WTC11 (cell line): ENCODE results near the gene SLC8A2. TPM values are rescaled to one million over a fixed set of nuclear protein-coding genes. Genes with fewer than 3 reads are reported as not detected.

Source experiments
- AFF4 ChIP-seq: sonication (generic); formaldehyde crosslinking; IDR thresholded peaks from 2 replicates; pipeline ENCODE4 v1.8.1; 2023; ENCODE audit warnings: mild to moderate bottlenecking, missing genetic modification reagents, borderline replicate concordance
- ARID4B ChIP-seq: sonication (generic); formaldehyde crosslinking; IDR thresholded peaks from 2 replicates; pipeline ENCODE4 v1.8.0; 2023; ENCODE audit warnings: missing genetic modification reagents, mild to moderate bottlenecking, borderline replicate concordance
- CREB1 ChIP-seq: sonication (generic); formaldehyde crosslinking; IDR thresholded peaks from 2 replicates; pipeline ENCODE4 v1.8.0; 2023; ENCODE audit warnings: mild to moderate bottlenecking, missing genetic modification reagents
- E2F5 ChIP-seq: sonication (generic); formaldehyde crosslinking; IDR thresholded peaks from 2 replicates; pipeline ENCODE4 v1.8.1; 2022; ENCODE audit warnings: mild to moderate bottlenecking, moderate library complexity, missing genetic modification reagents
- FOXP1 ChIP-seq: sonication (generic); formaldehyde crosslinking; IDR thresholded peaks from 2 replicates; pipeline ENCODE4 v1.8.0; 2022; ENCODE audit warnings: missing genetic modification reagents, mild to moderate bottlenecking, moderate library complexity, borderline replicate concordance
- GTF2I ChIP-seq: fragments of 250-450 bp; sonication (Bioruptor Pico); conservative IDR thresholded peaks from 2 replicates; pipeline ENCODE4 v1.4.0; 2021; ENCODE audit warnings: mild to moderate bottlenecking
- NFATC4 ChIP-seq: fragments of 250-450 bp; sonication (Bioruptor Pico); IDR thresholded peaks from 2 replicates; pipeline ENCODE4 v1.9.0; 2021; ENCODE audit warnings: mild to moderate bottlenecking
- NR3C1 ChIP-seq: sonication (generic); formaldehyde crosslinking; conservative IDR thresholded peaks from 2 replicates; pipeline ENCODE4 v1.8.1; 2023; ENCODE audit warnings: low read depth, mild to moderate bottlenecking, missing genetic modification reagents
- PRRX2 ChIP-seq: fragments of 250-450 bp; sonication (Bioruptor Pico); IDR thresholded peaks from 2 replicates; pipeline ENCODE4 v1.8.0; 2021; ENCODE audit warnings: mild to moderate bottlenecking
- SOX15 ChIP-seq: fragments of 250-450 bp; sonication (Bioruptor Pico); IDR thresholded peaks from 2 replicates; pipeline ENCODE4 v1.9.0; 2021; ENCODE audit warnings: mild to moderate bottlenecking
- TEAD1 ChIP-seq: sonication (generic); formaldehyde crosslinking; IDR thresholded peaks from 2 replicates; pipeline ENCODE4 v1.8.0; 2022; ENCODE audit warnings: mild to moderate bottlenecking, missing genetic modification reagents
- TEAD4 ChIP-seq: sonication (generic); formaldehyde crosslinking; IDR thresholded peaks from 2 replicates; pipeline ENCODE4 v1.8.0; 2022; ENCODE audit warnings: mild to moderate bottlenecking, missing genetic modification reagents
- ZNF121 ChIP-seq: sonication (generic); formaldehyde crosslinking; IDR thresholded peaks from 2 replicates; pipeline ENCODE4 v1.8.0; 2023; ENCODE audit warnings: missing genetic modification reagents
- ZNF425 ChIP-seq: fragments of 250-450 bp; sonication (Bioruptor Pico); conservative IDR thresholded peaks from 2 replicates; pipeline ENCODE4 v1.9.0; 2021; ENCODE audit warnings: mild to moderate bottlenecking
- ZSCAN18 ChIP-seq: fragments of 250-450 bp; sonication (Bioruptor Pico); IDR thresholded peaks from 2 replicates; pipeline ENCODE4 v2.1.2; 2022; ENCODE audit warnings: mild to moderate bottlenecking, moderate library complexity
- total RNA-seq: library from RNA; stranded (reverse); gene quantifications from 3 replicates; pipeline ENCODE4 v1.2.3, GENCODE V29; 2021
- TF ChIP-seq, protein P1 (sequence below): sonication (generic); formaldehyde crosslinking; IDR thresholded peaks from 2 replicates; pipeline ENCODE4 v1.8.1; 2022; ENCODE audit warnings: missing genetic modification reagents, borderline replicate concordance
- TF ChIP-seq, protein P2 (sequence below): sonication (generic); formaldehyde crosslinking; IDR thresholded peaks from 2 replicates; pipeline ENCODE4 v1.8.1; 2023; ENCODE audit warnings: mild to moderate bottlenecking, moderate library complexity, missing genetic modification reagents
- TF ChIP-seq, protein P3 (sequence below): sonication (generic); formaldehyde crosslinking; IDR thresholded peaks from 2 replicates; pipeline ENCODE4 v1.8.0; 2022; ENCODE audit warnings: mild to moderate bottlenecking, missing genetic modification reagents
- TF ChIP-seq, protein P4 (sequence below): sonication (generic); formaldehyde crosslinking; IDR thresholded peaks from 2 replicates; pipeline ENCODE4 v1.8.1; 2022; ENCODE audit warnings: low read depth, mild to moderate bottlenecking, moderate library complexity, missing genetic modification reagents, borderline replicate concordance

Gene SLC8A2
- total RNA-seq, 1 experiment from 2014 or later: 6.5 TPM

- TF ChIP-seq FOXP1 (CRISPR knock-in tag): peak; percentile 90
- no peak for TF ChIP-seq ZSCAN18 (CRISPR knock-in tag)
- TF ChIP-seq TEAD1 (CRISPR knock-in tag): peak; percentile 86; the same call in 1 of the 2 replicates
- no peak for TF ChIP-seq SOX15 (CRISPR knock-in tag)
- peak; percentile 74; the same call in 1 of the 2 replicates for TF ChIP-seq NR3C1
- TF ChIP-seq ZNF121 (CRISPR knock-in tag): no peak
- TF ChIP-seq, protein P1, sequence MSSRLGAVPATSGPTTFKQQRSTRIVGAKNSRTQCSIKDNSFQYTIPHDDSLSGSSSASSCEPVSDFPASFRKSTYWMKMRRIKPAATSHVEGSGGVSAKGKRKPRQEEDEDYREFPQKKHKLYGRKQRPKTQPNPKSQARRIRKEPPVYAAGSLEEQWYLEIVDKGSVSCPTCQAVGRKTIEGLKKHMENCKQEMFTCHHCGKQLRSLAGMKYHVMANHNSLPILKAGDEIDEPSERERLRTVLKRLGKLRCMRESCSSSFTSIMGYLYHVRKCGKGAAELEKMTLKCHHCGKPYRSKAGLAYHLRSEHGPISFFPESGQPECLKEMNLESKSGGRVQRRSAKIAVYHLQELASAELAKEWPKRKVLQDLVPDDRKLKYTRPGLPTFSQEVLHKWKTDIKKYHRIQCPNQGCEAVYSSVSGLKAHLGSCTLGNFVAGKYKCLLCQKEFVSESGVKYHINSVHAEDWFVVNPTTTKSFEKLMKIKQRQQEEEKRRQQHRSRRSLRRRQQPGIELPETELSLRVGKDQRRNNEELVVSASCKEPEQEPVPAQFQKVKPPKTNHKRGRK (CRISPR knock-in tag): no peak
- no peak for TF ChIP-seq AFF4
- TF ChIP-seq GTF2I (CRISPR knock-in tag): no peak
- peak; percentile 64; the same call in 1 of the 2 replicates for TF ChIP-seq TEAD4
- TF ChIP-seq, protein P2, sequence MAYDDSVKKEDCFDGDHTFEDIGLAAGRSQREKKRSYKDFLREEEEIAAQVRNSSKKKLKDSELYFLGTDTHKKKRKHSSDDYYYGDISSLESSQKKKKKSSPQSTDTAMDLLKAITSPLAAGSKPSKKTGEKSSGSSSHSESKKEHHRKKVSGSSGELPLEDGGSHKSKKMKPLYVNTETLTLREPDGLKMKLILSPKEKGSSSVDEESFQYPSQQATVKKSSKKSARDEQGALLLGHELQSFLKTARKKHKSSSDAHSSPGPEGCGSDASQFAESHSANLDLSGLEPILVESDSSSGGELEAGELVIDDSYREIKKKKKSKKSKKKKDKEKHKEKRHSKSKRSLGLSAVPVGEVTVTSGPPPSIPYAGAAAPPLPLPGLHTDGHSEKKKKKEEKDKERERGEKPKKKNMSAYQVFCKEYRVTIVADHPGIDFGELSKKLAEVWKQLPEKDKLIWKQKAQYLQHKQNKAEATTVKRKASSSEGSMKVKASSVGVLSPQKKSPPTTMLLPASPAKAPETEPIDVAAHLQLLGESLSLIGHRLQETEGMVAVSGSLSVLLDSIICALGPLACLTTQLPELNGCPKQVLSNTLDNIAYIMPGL: no peak
- TF ChIP-seq, protein P3, sequence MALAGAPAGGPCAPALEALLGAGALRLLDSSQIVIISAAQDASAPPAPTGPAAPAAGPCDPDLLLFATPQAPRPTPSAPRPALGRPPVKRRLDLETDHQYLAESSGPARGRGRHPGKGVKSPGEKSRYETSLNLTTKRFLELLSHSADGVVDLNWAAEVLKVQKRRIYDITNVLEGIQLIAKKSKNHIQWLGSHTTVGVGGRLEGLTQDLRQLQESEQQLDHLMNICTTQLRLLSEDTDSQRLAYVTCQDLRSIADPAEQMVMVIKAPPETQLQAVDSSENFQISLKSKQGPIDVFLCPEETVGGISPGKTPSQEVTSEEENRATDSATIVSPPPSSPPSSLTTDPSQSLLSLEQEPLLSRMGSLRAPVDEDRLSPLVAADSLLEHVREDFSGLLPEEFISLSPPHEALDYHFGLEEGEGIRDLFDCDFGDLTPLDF: no peak
- TF ChIP-seq ZNF425 (CRISPR knock-in tag): no peak
- TF ChIP-seq ARID4B (CRISPR knock-in tag): peak; percentile 95; the same call in 1 of the 2 replicates
- TF ChIP-seq NFATC4 (CRISPR knock-in tag): no peak
- TF ChIP-seq, protein P4, sequence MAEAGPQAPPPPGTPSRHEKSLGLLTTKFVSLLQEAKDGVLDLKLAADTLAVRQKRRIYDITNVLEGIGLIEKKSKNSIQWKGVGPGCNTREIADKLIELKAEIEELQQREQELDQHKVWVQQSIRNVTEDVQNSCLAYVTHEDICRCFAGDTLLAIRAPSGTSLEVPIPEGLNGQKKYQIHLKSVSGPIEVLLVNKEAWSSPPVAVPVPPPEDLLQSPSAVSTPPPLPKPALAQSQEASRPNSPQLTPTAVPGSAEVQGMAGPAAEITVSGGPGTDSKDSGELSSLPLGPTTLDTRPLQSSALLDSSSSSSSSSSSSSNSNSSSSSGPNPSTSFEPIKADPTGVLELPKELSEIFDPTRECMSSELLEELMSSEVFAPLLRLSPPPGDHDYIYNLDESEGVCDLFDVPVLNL (CRISPR knock-in tag): no peak
- no peak for TF ChIP-seq CREB1 (CRISPR knock-in tag)
- no peak for TF ChIP-seq PRRX2 (CRISPR knock-in tag)
- peak; percentile 58; the same call in 1 of the 2 replicates for TF ChIP-seq E2F5 (CRISPR knock-in tag)
Measured at GRCh38 chr19:47406711-47407416, 64.8 kb downstream of the SLC8A2 start (continued).
